HL-60 (cell line): ENCODE results near the gene PHF11.

Experiments
- DNase-seq, 2 experiments: peaks; one replicate each; pipeline ENCODE4 v3.0.0-alpha.2; 2010 to 2020; ENCODE audit warnings: low read depth in 1 of 2, low spot score in 1 of 2
- H3K27ac ChIP-seq: fragments of 250-450 bp; sonication (Bioruptor Pico); replicated peaks from 2 replicates; pipeline ENCODE4 v1.5.1; 2020; ENCODE audit warnings: mild to moderate bottlenecking, moderate library complexity
- H3K27me3 ChIP-seq: fragments of 250-450 bp; sonication (Bioruptor Pico); 2 replicates; pipeline ENCODE4 v1.5.1; 2021; ENCODE audit warnings: mild to moderate bottlenecking, moderate library complexity; ENCODE audit not compliant: insufficient read depth, poor library complexity, severe bottlenecking
- H3K4me3 ChIP-seq: replicated peaks from 2 replicates; pipeline ENCODE4 v1.5.1; 2011; ENCODE audit warnings: mild to moderate bottlenecking, control low read depth, low read length; ENCODE audit not compliant: insufficient read depth
- CTCF ChIP-seq: IDR thresholded peaks from one replicate; pipeline ENCODE4 v1.5.1; 2011; ENCODE audit warnings: low read length, control low read depth, inconsistent platforms; ENCODE audit not compliant: insufficient read depth
- GABPA ChIP-seq: IDR thresholded peaks from 2 replicates; pipeline ENCODE4 v1.6.1; 2012; ENCODE audit warnings: low read depth
- POLR2AphosphoS5 ChIP-seq: IDR thresholded peaks from 2 replicates; pipeline ENCODE4 v1.6.1; 2012; ENCODE audit warnings: low read depth
- REST ChIP-seq: IDR thresholded peaks from 2 replicates; pipeline ENCODE4 v1.6.1; 2012; ENCODE audit warnings: low read depth; ENCODE audit not compliant: insufficient replicate concordance
- SPI1 ChIP-seq: IDR thresholded peaks from 2 replicates; pipeline ENCODE4 v1.6.1; 2012; ENCODE audit warnings: low read depth, mild to moderate bottlenecking, borderline replicate concordance

The PHF11 gene

GRCh38 chr13:49466292-49466838 is 29.4 kb upstream of the PHF11 start:
- H3K4me3 ChIP-seq = no peak overlapping the region
- H3K27me3 ChIP-seq = no peaks in the 10 kb centered on the region
- no peak overlapping the region for H3K27ac ChIP-seq
- no peak for DNase-seq
- no peak for TF ChIP-seq GABPA
- no peak for TF ChIP-seq SPI1
- TF ChIP-seq CTCF = no peak
- no peak for TF ChIP-seq POLR2AphosphoS5
- no peak for TF ChIP-seq REST

- H3K27ac ChIP-seq = no peak overlapping the region
- H3K4me3 ChIP-seq = no peak overlapping the region
- TF ChIP-seq CTCF (no peak), SPI1 (no peak), POLR2AphosphoS5 (no peak), REST (no peak), GABPA (no peak)
- no peak for DNase-seq
- H3K27me3 ChIP-seq = no peaks in the 10 kb centered on the region
These were observed 23.6 kb upstream of the PHF11 start for GRCh38 chr13:49472186-49472585.

GRCh38 chr13:49476529-49476928 is 19.2 kb upstream of the PHF11 start:
- H3K27ac ChIP-seq = no peak overlapping the region
- H3K27me3 ChIP-seq = no peaks in the 10 kb centered on the region
- no peak overlapping the region for H3K4me3 ChIP-seq
- DNase-seq = no peak
- TF ChIP-seq POLR2AphosphoS5 = no peak
- no peak for TF ChIP-seq REST
- no peak for TF ChIP-seq CTCF
- TF ChIP-seq GABPA = no peak
- no peak for TF ChIP-seq SPI1
